H1 (cell line): Measurements from ENCODE around the gene TSPAN9. TPM values are rescaled to one million over a fixed set of nuclear protein-coding genes. Genes with fewer than 3 reads are reported as not detected.

Source experiments
- CTCF ChIA-PET: fragments of 300-600 bp; sonication (Branson Sonifier 250); formaldehyde crosslinking; loops from one replicate; lab custom pipeline; 2021; ENCODE audit not compliant: partially characterized antibody; lab: Charles Lee
- POLR2A ChIA-PET: fragments of 300-600 bp; sonication (Branson Sonifier 250); formaldehyde crosslinking; loops from one replicate; lab custom pipeline; 2021; ENCODE audit warnings: inconsistent platforms; ENCODE audit not compliant: partially characterized antibody; lab: Charles Lee
- DNase-seq, 2 experiments: peaks; one replicate each; pipeline versions ENCODE4 v3.0.0 to v3.0.0-alpha.2; 2010 to 2022; ENCODE audit warnings: low spot score in 2 of 2, low read depth in 1 of 2, mixed read lengths in 1 of 2
- FAIRE-seq: peaks from 2 replicates; lab custom pipeline; 2011; peaks lifted over from hg19 to GRCh38; lab: Jason Lieb, UNC
- H2AFZ ChIP-seq: 2 replicates; pipeline ENCODE4 v1.8.1; 2012; ENCODE audit warnings: low read length, inconsistent platforms
- H2AK5ac ChIP-seq: 2 replicates; pipeline ENCODE4 v1.6.1; 2013; ENCODE audit warnings: low read depth, low read length
- H2BK120ac ChIP-seq: replicated peaks from 2 replicates; pipeline ENCODE3; 2013; ENCODE audit warnings: low read depth, low read length, inconsistent platforms
- H2BK12ac ChIP-seq: 2 replicates; pipeline ENCODE4 v1.6.1; 2013; ENCODE audit warnings: low read depth, low read length
- H2BK15ac ChIP-seq: 2 replicates; pipeline ENCODE4 v1.6.1; 2013; ENCODE audit warnings: low read length
- H2BK20ac ChIP-seq: 2 replicates; pipeline ENCODE4 v1.6.1; 2013; ENCODE audit warnings: low read length
- H2BK5ac ChIP-seq: 2 replicates; pipeline ENCODE4 v1.6.1; 2013; ENCODE audit warnings: low read depth, low read length
- H3K14ac ChIP-seq: 2 replicates; pipeline ENCODE4 v1.6.1; 2013; ENCODE audit warnings: inconsistent platforms; ENCODE audit not compliant: insufficient read length
- H3K18ac ChIP-seq: 2 replicates; pipeline ENCODE4 v1.6.1; 2013; ENCODE audit warnings: low read length; ENCODE audit errors: extremely low read depth
- H3K23ac ChIP-seq: 2 replicates; pipeline ENCODE4 v1.6.1; 2013; ENCODE audit warnings: inconsistent platforms; ENCODE audit not compliant: insufficient read length
- H3K23me2 ChIP-seq: 2 replicates; pipeline ENCODE4 v1.6.1; 2013; ENCODE audit warnings: low read depth, low read length
- H3K27ac ChIP-seq: 2 replicates; pipeline ENCODE4 v1.6.1; 2011; ENCODE audit warnings: low read depth, low read length, inconsistent platforms
- H3K27me3 ChIP-seq, 4 experiments: replicated peaks in 1 of 4; 1 replicate in 1 of 4; 2 replicates in 3 of 4; pipeline versions ENCODE4 v1.6.1 to v1.8.1; 2011 to 2013; ENCODE audit warnings: low read length in 3 of 4, mild to moderate bottlenecking in 3 of 4, inconsistent platforms in 2 of 4, mixed read lengths in 2 of 4, moderate library complexity in 1 of 4; ENCODE audit not compliant: control insufficient read depth in 3 of 4, insufficient read depth in 3 of 4; ENCODE audit errors: extremely low read depth in 1 of 4
- H3K36me3 ChIP-seq, 4 experiments: 2 replicates each; pipeline versions ENCODE4 v1.6.1 to v1.8.1; 2011 to 2013; ENCODE audit warnings: mild to moderate bottlenecking in 4 of 4, low read length in 3 of 4, moderate library complexity in 2 of 4, control low read depth in 1 of 4, inconsistent platforms in 1 of 4; ENCODE audit not compliant: insufficient read depth in 4 of 4, control insufficient read depth in 2 of 4
- H3K4ac ChIP-seq: replicated peaks from 2 replicates; pipeline ENCODE3; 2013; ENCODE audit warnings: low read length, low read depth, mixed read lengths, inconsistent platforms; ENCODE audit not compliant: insufficient read length
- H3K4me1 ChIP-seq, 4 experiments: replicated peaks in 1 of 4; 1 replicate in 1 of 4; 2 replicates in 3 of 4; pipeline versions ENCODE4 v1.6.1 to v1.8.1; 2011 to 2013; ENCODE audit warnings: low read length in 3 of 4, inconsistent platforms in 2 of 4, mixed read lengths in 1 of 4; ENCODE audit not compliant: insufficient read depth in 4 of 4, control insufficient read depth in 3 of 4
- H3K4me2 ChIP-seq, 2 experiments: 2 replicates each; pipeline versions ENCODE4 v1.6.1 to v1.8.1; 2011 to 2013; ENCODE audit warnings: low read depth in 2 of 2, low read length in 2 of 2, control low read depth in 1 of 2, inconsistent platforms in 1 of 2, mild to moderate bottlenecking in 1 of 2; ENCODE audit not compliant: insufficient read depth in 1 of 2
- H3K4me3 ChIP-seq, 4 experiments: fragments of 200-600, 300-600 bp in 1 of 4; sonication (generic), shearing (Covaris generic), sonication (Bioruptor Twin) in 1 of 4; 2 replicates each; pipeline versions ENCODE4 v1.5.1 to v1.8.1; 2011 to 2016; ENCODE audit warnings: low read length in 4 of 4, low read depth in 3 of 4, control low read depth in 2 of 4, inconsistent platforms in 2 of 4, mild to moderate bottlenecking in 2 of 4, mixed read lengths in 1 of 4, moderate library complexity in 1 of 4; ENCODE audit not compliant: insufficient read depth in 2 of 4; ENCODE audit errors: extremely low read depth in 1 of 4
- H3K56ac ChIP-seq: replicated peaks from 2 replicates; pipeline ENCODE3; 2013; ENCODE audit warnings: low read depth, mild to moderate bottlenecking, mixed read lengths, low read length, inconsistent platforms; ENCODE audit not compliant: insufficient read length
- H3K79me1 ChIP-seq: 2 replicates; pipeline ENCODE4 v1.6.1; 2013; ENCODE audit warnings: low read depth, low read length, control low read depth
- H3K79me2 ChIP-seq, 2 experiments: 2 replicates each; pipeline versions ENCODE4 v1.6.1 to v1.8.1; 2012 to 2013; ENCODE audit warnings: low read length in 2 of 2, mild to moderate bottlenecking in 2 of 2, inconsistent platforms in 1 of 2; ENCODE audit not compliant: insufficient read depth in 2 of 2, control insufficient read depth in 1 of 2
- H3K9ac ChIP-seq, 4 experiments: replicated peaks in 1 of 4; 1 replicate in 1 of 4; 2 replicates in 3 of 4; pipeline versions ENCODE4 v1.6.1 to v1.8.1; 2011 to 2013; ENCODE audit warnings: low read depth in 3 of 4, low read length in 3 of 4, control low read depth in 2 of 4, mild to moderate bottlenecking in 2 of 4, moderate library complexity in 2 of 4, inconsistent platforms in 1 of 4; ENCODE audit errors: extremely low read depth in 1 of 4
- H3K9me3 ChIP-seq, 2 experiments: 2 replicates each; pipeline versions ENCODE4 v1.6.1 to v1.8.1; 2012 to 2013; ENCODE audit warnings: mild to moderate bottlenecking in 2 of 2, moderate library complexity in 2 of 2, control low read depth in 1 of 2, inconsistent platforms in 1 of 2, low read depth in 1 of 2, low read length in 1 of 2, mixed read lengths in 1 of 2; ENCODE audit not compliant: insufficient read depth in 2 of 2
- H4K20me1 ChIP-seq, 2 experiments: replicated peaks in 1 of 2; 2 replicates each; pipeline versions ENCODE3 to v1.8.1; 2011 to 2013; ENCODE audit warnings: inconsistent platforms in 2 of 2, low read length in 2 of 2, mild to moderate bottlenecking in 1 of 2; ENCODE audit not compliant: insufficient read depth in 2 of 2, control insufficient read depth in 1 of 2
- H4K5ac ChIP-seq: 2 replicates; pipeline ENCODE4 v1.6.1; 2013; ENCODE audit warnings: low read length, low read depth, mixed read lengths, inconsistent platforms; ENCODE audit not compliant: insufficient read length
- H4K8ac ChIP-seq: 2 replicates; pipeline ENCODE4 v1.8.0; 2013; ENCODE audit warnings: mild to moderate bottlenecking, moderate library complexity, low read length, inconsistent platforms; ENCODE audit not compliant: insufficient read depth; ENCODE audit errors: extremely low read depth
- H4K91ac ChIP-seq: replicated peaks from 2 replicates; pipeline ENCODE3; 2013; ENCODE audit warnings: low read length, mixed read lengths, inconsistent platforms; ENCODE audit not compliant: insufficient read length
- RAD21 ChIP-seq, 2 experiments: IDR thresholded peaks in 1 of 2; conservative IDR thresholded peaks in 1 of 2; 2 replicates each; pipeline ENCODE4 v1.6.1; 2011; ENCODE audit warnings: low read depth in 2 of 2, low read length in 2 of 2, improper control_type of control experiment in 1 of 2, inconsistent platforms in 1 of 2, mild to moderate bottlenecking in 1 of 2, moderate library complexity in 1 of 2
- WGBS, 2 experiments: shearing (Covaris generic) in 1 of 2; methylation state at CpG; one replicate each; pipeline versions ENCODE4 v1.1.6 to v1.1.7; 2013 to 2015; ENCODE audit warnings: low lambda C conversion rate in 2 of 2, mixed read lengths in 2 of 2, inconsistent platforms in 1 of 2, low coverage in 1 of 2, missing lambda C conversion rate in 1 of 2; ENCODE audit not compliant: insufficient replicate concordance in 2 of 2, insufficient coverage in 1 of 2, insufficient read length in 1 of 2; ENCODE audit errors: extremely low coverage in 1 of 2, missing lambda C conversion rate in 1 of 2; 5-methylcytosine and 5-hydroxymethylcytosine counted together
- polyA plus RNA-seq, 7 experiments: library from polyadenylated mRNA; depleted of rRNA in 3 of 7; stranded (reverse) in 5 of 7; unstranded in 2 of 7; fragments of >200 nt in 5 of 7; fragments of 200-250 nt in 2 of 7; gene quantifications; 1 replicate in 5 of 7; 2 replicates in 1 of 7; 4 replicates in 1 of 7; pipeline versions ENCODE4 v1.2.1 to v1.2.3, GENCODE V29; 2011 to 2013; ENCODE audit warnings: missing spikeins in 2 of 7, mixed read lengths in 2 of 7
- total RNA-seq: library from RNA; stranded (reverse); fragmentation: NEBNext Ultra II Directional; extraction: Animal tissue kit (Norgen Biotek cat#: 25700); gene quantifications from 2 replicates; pipeline ENCODE4 v1.2.1, GENCODE V29; 2021

The TSPAN9 gene
- total and polyA plus RNA-seq, 2 of the 8 experiments (the other 6 are each of a cell fraction or from before 2014, with no cell fraction given), result 11.5 to 29.1 TPM

DNA sequence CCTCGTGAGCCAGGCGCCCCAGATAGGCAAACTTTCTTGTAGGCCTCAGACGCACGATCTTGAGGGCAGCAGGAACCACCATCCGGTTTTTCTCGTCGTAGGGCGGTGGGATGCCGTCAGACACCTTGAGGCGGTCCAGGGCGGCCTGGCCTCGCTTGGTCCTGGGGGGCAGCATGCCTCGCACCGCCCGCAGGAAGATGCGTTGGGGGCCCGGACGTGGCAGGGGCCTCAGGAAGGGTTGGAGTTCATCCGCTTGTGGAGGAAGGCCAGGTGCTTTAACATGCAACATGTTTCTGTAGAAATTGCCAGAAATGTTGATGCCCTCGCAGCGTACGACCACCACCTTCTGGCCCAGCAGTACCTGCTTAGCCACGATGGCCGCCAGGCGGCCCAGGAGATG is 5.5 kb upstream of the TSPAN9 start:
- H3K27me3 ChIP-seq, result peaks cover 0 to 9% (median 5%) of the 10 kb centered on the region in 4 experiments; a peak in 3 of 7 replicates
- 94% methylated on average over 18 of the region's 25 CpGs; no CpG with 5 or more reads in 1 of the 2 experiments for WGBS, 2 experiments
- no peak for TF ChIP-seq RAD21 (IDR thresholded peaks at IDR 0.05 in 1 of 2, conservative IDR thresholded peaks at IDR 0.05 in 1 of 2; ENCODE audit: low read depth in 2 of 2, low read length in 2 of 2)

More for the DNA sequence above, 5.5 kb upstream of the TSPAN9 start:
- H4K20me1 ChIP-seq, result no peaks in the 10 kb centered on the region
- no peaks in the 10 kb centered on the region for H3K36me3 ChIP-seq
- no peak overlapping the region for H2BK20ac ChIP-seq
- CTCF ChIA-PET, result interaction anchor here (1.1 to 6.3 kb wide), 8 partner anchors 9 to 183 kb away, joined by 3 to 43 read pairs (median 5); no protein-coding TSS in a partner anchor
- no peak overlapping the region for H3K9ac ChIP-seq
- no peak overlapping the region for H2BK15ac ChIP-seq
- no peak overlapping the region for H3K4me3 ChIP-seq
- H3K4ac ChIP-seq, result no peak overlapping the region
- peaks cover 2% of the 10 kb centered on the region; the same call in 1 of the 2 replicates for H3K23me2 ChIP-seq
- no peak for FAIRE-seq
- H3K9me3 ChIP-seq, result no peaks in the 10 kb centered on the region
- no peaks in the 10 kb centered on the region for H3K79me2 ChIP-seq
- H3K4me2 ChIP-seq, result no peak overlapping the region
- H4K91ac ChIP-seq, result no peak overlapping the region
- H2BK5ac ChIP-seq, result no peak overlapping the region
- H3K79me1 ChIP-seq, result no peaks in the 10 kb centered on the region; the same call in 1 of the 2 replicates
- no peak overlapping the region for H4K5ac ChIP-seq
- H3K4me1 ChIP-seq, result peaks cover 0 to 5% (median 2%) of the 10 kb centered on the region in 4 experiments; a peak in 3 of 7 replicates
- no peak overlapping the region for H3K14ac ChIP-seq
- H3K18ac ChIP-seq, result no peak overlapping the region
- H2AFZ ChIP-seq, result no peak overlapping the region
- H4K8ac ChIP-seq, result no peak overlapping the region
- H2AK5ac ChIP-seq, result no peak overlapping the region
- no peak for DNase-seq
- H3K56ac ChIP-seq, result no peak overlapping the region
- POLR2A ChIA-PET, result interaction anchor here (1.6 kb wide), 1 partner anchor 262 kb away, joined by 3 read pairs; no protein-coding TSS in a partner anchor
- H2BK120ac ChIP-seq, result no peak overlapping the region
- H3K27ac ChIP-seq, result no peak overlapping the region
- no peak overlapping the region for H2BK12ac ChIP-seq
- no peak overlapping the region for H3K23ac ChIP-seq
